Calu3 (cell line): ENCODE results near the gene SLC17A3. TPM values are rescaled to one million over a fixed set of nuclear protein-coding genes. Genes with fewer than 3 reads are reported as not detected.
A peak's percentile ranks its signal among the peaks of the same experiment; 100 is the strongest.

Experiments used
- BruUV-seq: library from RNA; stranded (reverse); fragments of 400-500 nt; replicated peaks from 2 replicates; lab custom pipeline; 2021; lab: Mats Ljungman, UMichigan
- CTCF ChIA-PET: fragments of 300-600 bp; sonication (Branson Sonifier 250); formaldehyde crosslinking; loops from one replicate; lab custom pipeline; 2022; ENCODE audit warnings: antibody characterized with exemption; lab: Charles Lee
- DNase-seq: peaks from one replicate; pipeline ENCODE4 v3.0.0; 2022
- H3K27ac Mint-ChIP-seq: one replicate; pipeline ENCODE4 v1.8.0; 2022; ENCODE audit warnings: mixed read lengths; ENCODE audit not compliant: unreplicated experiment
- H3K27me3 Mint-ChIP-seq: one replicate; pipeline ENCODE4 v1.8.0; 2022; ENCODE audit warnings: mixed read lengths; ENCODE audit not compliant: unreplicated experiment
- H3K36me3 Mint-ChIP-seq: one replicate; pipeline ENCODE4 v1.8.0; 2022; ENCODE audit warnings: mild to moderate bottlenecking, moderate library complexity, mixed read lengths; ENCODE audit not compliant: insufficient read depth, unreplicated experiment
- H3K4me1 Mint-ChIP-seq: one replicate; pipeline ENCODE4 v1.8.0; 2022; ENCODE audit warnings: mild to moderate bottlenecking, low read depth, mixed read lengths; ENCODE audit not compliant: unreplicated experiment
- H3K4me3 Mint-ChIP-seq: one replicate; pipeline ENCODE4 v1.8.0; 2022; ENCODE audit warnings: mild to moderate bottlenecking, low read depth, moderate library complexity, mixed read lengths; ENCODE audit not compliant: unreplicated experiment
- H3K9me3 Mint-ChIP-seq: one replicate; pipeline ENCODE4 v1.8.0; 2022; ENCODE audit warnings: low read depth, mixed read lengths; ENCODE audit not compliant: unreplicated experiment
- CTCF ChIP-seq: fragments of 200-600 bp; IDR thresholded peaks from one replicate; pipeline ENCODE4 v1.8.0; 2022; ENCODE audit warnings: antibody characterized with exemption; ENCODE audit not compliant: unreplicated experiment
- intact Hi-C: fragments of 100-400 bp; cut with micrococcal nuclease; formaldehyde crosslinking; loops from one replicate; pipeline ENCODE4 v1.10.0; 2022; ENCODE audit not compliant: unreplicated experiment
- total RNA-seq: library from RNA; stranded (reverse); gene quantifications from 2 replicates; pipeline ENCODE4 v1.2.3, GENCODE V29; 2022

The SLC17A3 gene
- total RNA-seq, 1 experiment from 2014 or later = not detected

GRCh38 chr6:25918083-25918683, 44.1 kb upstream of the SLC17A3 start:
- no peak for TF ChIP-seq CTCF
- intact Hi-C loops = no loop called here
- Mint-ChIP-seq H3K27ac (no peak overlapping the region), H3K4me3 (no peak overlapping the region), H3K9me3 (no peaks in the 10 kb centered on the region), H3K4me1 (peaks cover 14% of the 10 kb centered on the region), H3K27me3 (no peaks in the 10 kb centered on the region), H3K36me3 (no peaks in the 10 kb centered on the region)
- no peak for DNase-seq
- CTCF ChIA-PET = no interaction called here
- BruUV-seq = no TSS peak

- intact Hi-C loops = no loop called here
Measured at GRCh38 chr6:25916789-25917490, 42.9 kb upstream of the SLC17A3 start.

GRCh38 chr6:25916330-25916729, 42.3 kb upstream of the SLC17A3 start:
- DNase-seq = no peak
- intact Hi-C loops = no loop called here
- no TSS peak for BruUV-seq
- Mint-ChIP-seq H3K27ac (no peak overlapping the region), H3K4me1 (peaks cover 22% of the 10 kb centered on the region), H3K36me3 (no peaks in the 10 kb centered on the region), H3K9me3 (peaks cover 2% of the 10 kb centered on the region), H3K27me3 (no peaks in the 10 kb centered on the region), H3K4me3 (no peak overlapping the region)
- CTCF ChIA-PET = no interaction called here
- TF ChIP-seq CTCF = no peak

More at GRCh38 chr6:25916789-25917490, 42.9 kb upstream of the SLC17A3 start:
- Mint-ChIP-seq H3K27me3 (no peaks in the 10 kb centered on the region), H3K4me1 (peaks cover 16% of the 10 kb centered on the region), H3K4me3 (no peak overlapping the region), H3K9me3 (no peaks in the 10 kb centered on the region), H3K36me3 (no peaks in the 10 kb centered on the region), H3K27ac (no peak overlapping the region)
- DNase-seq = no peak
- CTCF ChIA-PET = no interaction called here
- BruUV-seq = no TSS peak
- no peak for TF ChIP-seq CTCF

- CTCF ChIA-PET = interaction anchor here (1.0 kb wide), 1 partner anchor 81 kb away, joined by 3 read pairs; no protein-coding TSS in a partner anchor
- Mint-ChIP-seq H3K27me3 (no peaks in the 10 kb centered on the region), H3K4me3 (no peak overlapping the region), H3K27ac (peak overlapping the region; percentile 2), H3K4me1 (peaks cover 30% of the 10 kb centered on the region), H3K9me3 (peaks cover 2% of the 10 kb centered on the region), H3K36me3 (no peaks in the 10 kb centered on the region)
- no TSS peak for BruUV-seq
- DNase-seq = no peak
- intact Hi-C loops = no loop called here
- no peak for TF ChIP-seq CTCF
Measured at GRCh38 chr6:25913741-25914140, 39.7 kb upstream of the SLC17A3 start.
